ENCODE data around the gene COL4A1.
A peak's percentile ranks its signal among the peaks of the same experiment; 100 is the strongest.

The COL4A1 gene

DNA sequence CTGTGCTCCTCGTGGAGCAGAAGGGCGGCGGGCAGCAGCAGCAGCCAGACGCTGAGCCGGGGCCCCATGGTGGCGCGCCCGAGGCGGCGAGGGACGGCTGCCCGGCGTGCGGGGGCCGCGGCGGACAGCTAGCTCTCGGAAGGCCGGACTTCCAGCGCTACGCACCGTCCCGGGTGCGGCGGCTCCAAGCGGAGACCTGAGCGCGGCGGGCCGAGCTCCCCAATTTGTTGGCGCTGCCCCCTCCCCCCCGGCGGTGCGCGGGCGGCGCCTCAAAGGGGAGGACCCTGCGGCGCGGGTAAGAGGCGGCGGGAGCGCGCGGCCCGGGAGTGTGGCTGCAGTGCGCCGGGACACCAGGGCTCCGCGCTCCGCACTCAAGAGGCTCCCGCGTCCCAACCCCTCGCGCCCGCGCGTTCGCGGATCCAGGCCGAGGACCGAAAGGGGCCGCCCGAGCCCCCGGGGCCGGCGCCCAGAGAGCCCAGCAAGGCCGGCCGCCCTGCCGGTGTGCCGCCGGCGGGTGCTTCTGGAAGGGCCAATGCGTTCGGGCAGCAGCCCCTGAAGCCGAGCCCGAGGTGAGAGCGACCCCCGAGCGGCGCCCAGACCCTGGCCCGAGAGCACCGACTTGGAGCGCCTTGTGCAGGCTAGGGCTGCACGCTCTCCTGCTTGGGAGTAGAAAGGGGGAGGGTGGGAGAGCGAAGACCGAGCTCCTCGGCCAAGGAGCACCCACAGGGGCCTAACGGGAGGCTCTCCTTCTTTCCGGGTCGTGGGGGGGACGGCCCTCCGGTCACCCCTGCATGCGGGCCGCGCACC lies at the start of gene COL4A1, which contains the start of gene COL4A2:
TSS of gene COL4A1 (minus strand) at position 198 of the 807 bp plus-strand sequence. CDS start at position 68, 130 bp downstream.
TSS of gene COL4A2 (plus strand) at position 325 of the 807 bp plus-strand sequence. CDS start 620 bp downstream, outside the sequence.
- no peak for DNase-seq

DNA sequence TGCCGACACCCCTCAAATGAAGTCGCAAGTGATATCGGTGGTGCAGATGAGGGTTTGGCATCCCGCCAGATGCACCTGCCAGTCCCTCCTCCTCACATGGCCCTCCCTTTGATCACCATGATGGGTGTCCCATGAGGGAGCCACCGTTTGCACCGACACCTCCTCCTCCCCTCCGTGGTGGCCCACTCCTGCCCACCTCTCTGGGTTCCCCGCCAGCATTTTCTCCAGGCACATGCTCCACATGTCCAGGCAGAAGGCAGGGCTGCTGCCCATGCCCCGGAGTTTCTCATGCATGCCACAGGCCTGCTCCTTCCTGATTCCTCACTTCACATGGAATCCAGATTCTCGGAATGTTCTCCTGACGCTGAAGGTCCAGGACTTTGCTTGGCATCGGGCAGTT lies 49.4 kb upstream of the COL4A1 start:
- DNase-seq: no peak

DNA sequence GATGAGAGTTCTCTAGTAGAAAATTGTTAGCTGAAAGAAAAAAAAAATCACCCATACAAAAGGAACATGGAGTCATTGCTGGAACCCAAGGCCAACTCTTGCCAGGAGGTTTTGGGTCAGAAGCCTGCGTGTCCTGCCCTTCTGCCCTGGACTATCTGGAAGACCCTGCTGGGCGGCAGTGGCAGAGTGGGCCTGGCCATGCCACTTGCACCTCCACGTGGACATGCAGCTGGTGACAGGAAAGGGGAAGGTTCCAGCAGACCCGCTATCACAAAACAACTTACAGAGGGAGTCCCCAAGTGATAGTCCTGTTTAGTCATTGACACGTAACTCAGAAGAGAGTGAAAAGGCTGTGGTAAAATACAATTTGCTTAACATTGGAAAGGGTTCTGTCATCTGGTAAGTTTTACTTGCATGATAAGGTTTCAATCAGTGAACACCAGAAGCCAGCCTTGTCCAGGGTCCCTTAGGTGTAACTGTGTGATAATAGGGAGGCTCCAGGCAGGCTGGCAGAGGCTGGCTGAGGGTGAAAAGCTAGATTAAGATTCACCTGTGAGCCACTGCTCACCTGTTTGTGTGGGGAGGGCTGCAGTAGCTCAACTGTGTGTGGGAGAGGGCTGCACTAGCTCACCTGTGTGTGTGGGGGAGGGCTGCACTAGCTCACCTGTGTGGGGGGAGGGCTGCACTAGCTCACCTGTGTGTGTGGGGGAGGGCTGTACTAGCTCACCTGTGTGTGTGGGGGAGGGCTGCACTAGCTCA lies 47.9 kb upstream of the COL4A1 start:
- no peak for DNase-seq

DNA sequence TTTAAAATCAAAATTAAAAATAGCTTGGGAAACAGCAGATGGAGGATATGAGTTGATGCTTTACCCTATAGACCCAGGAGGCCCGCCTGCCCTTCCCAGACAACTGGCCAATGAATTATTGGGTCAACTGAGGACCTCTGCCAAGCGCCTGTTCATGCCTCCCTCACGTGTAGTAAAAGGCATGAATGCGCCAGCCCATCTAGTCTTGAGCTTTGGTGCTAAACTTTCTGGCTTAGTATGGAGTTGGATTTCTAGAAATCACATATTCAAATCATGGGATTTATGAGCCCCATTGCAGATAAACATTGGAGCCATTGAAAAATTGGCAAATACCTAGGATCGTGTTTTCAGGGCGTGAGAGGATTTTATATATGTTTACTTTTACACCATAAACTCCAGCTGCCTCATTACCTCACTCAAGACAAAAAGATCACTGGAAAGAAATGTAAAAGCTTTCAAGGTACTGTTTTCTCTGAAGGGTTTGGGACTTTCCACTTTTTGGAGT lies 47.2 kb upstream of the COL4A1 start:
- DNase-seq: no peak

DNA sequence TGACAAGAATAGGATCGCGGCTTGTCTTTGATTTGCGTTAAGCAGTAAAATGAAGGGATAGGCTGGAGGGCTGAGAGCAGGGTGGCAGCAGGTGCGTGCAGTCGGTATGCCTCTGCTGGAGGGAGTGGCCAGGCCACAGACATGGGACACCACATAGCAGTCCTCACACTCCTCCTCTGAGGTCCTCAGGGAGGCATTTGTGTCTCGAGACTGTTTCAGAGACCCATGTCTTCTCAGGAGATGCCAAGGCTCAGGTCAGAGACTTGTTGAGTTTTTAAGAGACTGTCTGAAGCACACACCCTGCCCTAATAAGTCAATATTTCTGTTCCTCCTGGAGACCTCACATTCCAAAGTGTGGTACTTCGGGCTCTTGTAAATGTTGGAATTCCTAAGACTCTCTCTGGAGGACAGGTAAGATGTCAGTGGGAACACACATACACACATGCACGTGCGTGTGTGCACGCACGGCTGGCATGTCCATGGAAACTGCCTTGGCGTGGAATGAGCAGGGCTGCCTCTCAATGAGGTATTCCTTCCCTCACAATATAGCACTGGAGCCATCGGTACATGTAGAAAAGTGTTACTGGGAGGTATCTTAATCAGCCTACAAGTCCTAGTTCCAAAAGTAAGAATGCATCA lies 46.5 kb upstream of the COL4A1 start:
- DNase-seq: no peak

DNA sequence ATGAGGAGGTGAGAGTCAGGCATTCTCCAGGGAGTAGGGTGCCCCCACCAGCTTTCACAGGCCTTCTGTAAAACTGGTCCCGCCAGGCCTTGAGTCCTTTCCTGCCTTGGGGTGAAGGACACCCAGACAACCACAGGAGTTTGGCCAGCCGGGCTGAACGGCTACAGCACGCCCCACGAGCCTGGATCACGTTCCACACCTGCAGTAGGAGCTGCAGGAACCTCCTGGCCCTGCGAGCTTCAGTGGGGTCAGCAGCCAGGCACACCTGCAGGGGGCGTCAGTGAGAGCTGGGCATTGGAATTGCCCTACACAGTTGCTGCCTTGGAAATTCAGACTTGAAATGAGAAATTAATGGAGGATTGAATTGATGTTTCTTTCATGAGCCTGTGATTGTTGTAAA lies 45.8 kb upstream of the COL4A1 start:
- DNase-seq: no peak

DNA sequence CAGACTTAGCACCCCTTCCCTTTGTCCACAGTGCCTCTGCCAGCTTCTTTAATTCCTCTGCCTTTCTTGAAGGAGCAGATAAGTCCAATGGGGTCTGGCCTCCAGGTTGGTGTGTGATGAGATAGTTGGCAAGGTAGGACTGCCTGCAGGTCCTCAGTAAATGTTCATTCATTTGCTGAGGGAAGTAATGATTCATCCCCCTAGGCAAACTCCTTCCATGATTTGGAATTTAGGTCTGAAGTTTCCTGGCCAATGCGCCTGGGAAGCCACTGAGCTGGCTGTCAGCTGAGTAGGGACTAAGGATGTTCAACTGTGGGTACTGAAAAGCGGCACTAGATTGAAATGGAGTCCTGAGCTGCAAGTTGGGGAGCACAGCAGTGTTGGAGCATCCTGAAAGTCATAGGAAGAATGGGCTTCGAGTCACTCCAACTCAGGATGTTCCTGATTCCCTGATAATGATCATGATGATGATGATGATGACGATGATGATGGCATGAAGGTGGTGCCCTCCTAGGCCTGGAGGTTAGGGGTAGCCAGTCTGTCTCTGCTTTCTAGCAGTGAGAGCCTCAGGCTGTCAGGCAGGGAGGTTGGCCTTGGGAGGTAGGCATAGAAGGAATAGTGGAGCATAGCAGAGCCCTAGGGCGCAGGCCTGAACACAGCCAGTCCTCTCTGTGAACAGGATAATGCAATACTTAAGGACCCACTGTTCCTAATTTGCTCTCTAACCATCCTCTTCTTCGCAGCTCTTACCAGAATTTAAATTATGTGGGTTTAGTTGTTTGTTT lies 44.9 kb upstream of the COL4A1 start:
- no peak for DNase-seq

DNA sequence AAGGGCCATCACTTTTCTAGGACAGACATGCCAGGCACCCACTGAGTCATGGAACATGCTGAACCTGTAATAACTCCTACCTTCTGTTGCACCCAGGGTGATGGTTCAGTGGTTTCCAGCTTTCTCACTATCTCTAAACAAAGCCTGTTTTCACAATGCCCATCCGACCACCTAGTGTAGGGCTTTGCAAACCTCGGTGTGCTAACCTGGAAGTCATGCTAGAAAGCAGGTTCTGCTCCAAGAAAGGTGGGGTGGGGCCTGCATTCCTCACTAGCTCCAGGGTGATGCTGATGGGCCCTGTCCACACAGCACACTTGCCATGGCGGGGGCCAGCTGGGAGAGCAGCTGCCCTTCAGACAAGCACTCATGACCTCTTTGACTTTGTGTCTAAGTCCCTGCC lies 43.6 kb upstream of the COL4A1 start:
- no peak for DNase-seq

DNA sequence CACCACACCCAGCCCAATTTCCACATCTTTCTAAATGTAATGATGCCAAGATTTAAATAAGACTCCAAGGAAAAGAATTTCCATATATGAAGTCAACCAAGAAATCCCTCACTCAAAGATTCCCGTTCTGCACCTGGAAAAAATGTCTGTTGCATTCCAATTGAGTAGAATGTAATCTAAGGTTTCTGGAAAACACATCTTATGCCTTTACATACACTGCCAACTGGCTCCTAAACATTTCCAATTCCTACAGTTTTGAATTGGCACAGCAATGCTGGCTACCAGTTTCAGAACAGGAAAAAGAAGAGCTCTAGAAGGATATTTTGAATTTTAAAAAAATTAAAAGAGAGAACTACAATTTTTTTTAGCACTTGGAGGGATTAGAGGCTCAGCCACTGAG lies 43.1 kb upstream of the COL4A1 start:
- DNase-seq: no peak

DNA sequence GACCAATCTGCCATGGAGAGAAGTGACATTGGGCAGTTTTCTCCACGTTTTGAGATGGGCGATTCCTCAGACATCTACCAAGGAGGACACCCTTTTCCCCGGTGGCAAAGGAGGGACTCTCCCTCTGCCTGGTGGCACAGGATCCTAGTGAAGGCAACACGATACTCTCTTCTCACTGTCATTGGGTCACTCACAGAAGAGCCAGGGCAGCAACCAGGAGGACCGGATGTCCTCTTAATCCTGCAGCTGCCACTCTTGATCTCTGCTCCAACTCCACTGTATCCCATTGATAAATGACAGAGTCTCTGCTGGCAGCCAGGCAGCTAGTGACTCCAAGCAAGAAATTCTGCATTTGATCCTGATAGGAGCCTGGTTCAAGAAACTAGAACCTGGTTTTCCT lies 42.3 kb upstream of the COL4A1 start:
- peak; percentile 48 for DNase-seq

DNA sequence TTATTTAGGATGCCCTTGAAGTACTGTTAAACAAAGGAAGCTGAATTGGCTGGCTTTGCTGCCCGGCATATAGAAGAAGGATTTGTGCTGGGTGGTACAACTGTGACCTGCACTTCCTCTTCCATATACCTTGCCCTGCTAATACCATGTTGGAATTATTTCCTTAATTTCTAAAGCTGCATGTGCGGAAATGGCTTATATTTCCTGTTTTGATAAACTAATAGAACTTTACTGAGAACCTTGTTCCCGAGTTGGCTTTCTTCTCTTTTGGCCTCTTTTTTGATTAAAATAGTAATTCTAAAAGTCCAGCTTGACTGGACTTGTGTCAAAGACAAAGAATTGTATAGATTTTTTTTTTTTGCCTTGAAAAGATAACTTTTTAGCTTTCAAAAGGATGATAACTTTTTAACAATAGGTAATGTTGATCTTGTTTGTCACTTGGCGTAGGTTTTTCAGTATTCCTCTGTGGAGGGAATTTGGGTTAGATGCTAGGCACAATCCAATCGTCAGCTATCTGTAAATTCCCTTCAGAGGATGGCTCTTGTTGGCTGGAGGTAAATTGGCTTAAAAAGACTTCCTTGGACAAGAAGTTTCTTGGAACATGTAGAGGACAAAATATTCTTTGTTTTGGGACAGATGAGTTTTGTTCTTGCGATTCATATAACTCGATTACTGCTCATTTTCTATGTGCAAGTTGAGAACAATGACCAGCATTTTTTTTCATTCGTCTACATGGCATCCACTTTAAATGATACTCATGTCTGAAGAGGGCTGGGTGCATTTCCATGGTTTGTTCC lies 41.5 kb upstream of the COL4A1 start:
- no peak for DNase-seq

DNA sequence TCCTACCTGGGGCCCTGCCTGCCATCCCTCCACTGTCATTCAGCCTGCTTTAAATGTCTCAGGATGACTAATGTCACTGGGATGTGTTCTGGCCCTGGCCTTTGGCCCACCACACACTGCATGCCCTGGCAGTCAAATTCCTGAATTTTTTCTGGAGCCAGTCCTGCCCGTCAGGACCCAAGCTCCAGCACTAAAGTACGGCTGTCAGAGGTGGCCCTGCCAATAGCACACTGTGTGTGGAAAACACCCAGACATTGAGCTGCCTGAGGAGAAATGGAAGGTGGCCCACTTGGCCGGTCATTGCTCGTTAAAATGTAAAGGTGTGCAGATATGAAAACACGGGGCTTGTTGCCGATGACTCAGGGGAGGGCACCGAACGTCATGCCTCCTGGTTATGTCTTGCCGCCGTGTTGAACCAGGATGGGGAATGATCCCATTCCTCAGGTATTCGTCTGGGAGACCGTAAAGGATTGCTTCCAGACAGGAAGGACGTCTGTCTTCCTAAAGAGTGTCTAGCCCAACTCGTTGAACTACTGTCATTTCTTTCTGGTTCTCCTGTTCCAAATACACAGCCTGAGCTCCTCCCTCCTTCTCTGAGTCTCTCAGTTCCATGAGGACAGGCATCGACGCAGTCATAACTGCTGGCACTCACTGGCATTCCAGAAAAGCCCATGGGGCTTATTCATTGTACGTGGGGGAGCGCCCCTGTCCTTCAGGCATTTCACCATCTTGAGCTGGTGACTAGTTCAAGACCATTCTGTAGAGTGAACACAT lies 40.8 kb upstream of the COL4A1 start:
- no peak for DNase-seq

DNA sequence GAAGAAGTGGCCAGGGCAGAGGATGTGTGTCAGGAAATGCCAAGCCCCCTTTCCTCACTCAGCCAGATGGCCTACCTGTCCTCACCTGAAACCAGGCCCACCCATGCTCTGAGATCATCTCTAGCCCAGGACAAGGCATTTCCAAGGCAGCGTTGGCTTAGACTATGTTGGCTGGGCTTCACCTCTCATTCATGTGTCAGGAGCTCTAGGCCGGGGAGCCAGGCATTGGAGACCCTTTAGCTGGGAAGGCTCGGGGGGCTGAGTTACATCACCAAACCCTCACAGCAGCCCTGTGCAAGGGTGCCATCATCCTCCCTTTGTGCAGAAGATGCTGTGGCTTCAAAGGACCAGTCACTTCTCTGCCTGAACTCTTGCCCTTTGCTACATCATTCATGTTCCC lies 40.1 kb upstream of the COL4A1 start:
- no peak for DNase-seq

DNA sequence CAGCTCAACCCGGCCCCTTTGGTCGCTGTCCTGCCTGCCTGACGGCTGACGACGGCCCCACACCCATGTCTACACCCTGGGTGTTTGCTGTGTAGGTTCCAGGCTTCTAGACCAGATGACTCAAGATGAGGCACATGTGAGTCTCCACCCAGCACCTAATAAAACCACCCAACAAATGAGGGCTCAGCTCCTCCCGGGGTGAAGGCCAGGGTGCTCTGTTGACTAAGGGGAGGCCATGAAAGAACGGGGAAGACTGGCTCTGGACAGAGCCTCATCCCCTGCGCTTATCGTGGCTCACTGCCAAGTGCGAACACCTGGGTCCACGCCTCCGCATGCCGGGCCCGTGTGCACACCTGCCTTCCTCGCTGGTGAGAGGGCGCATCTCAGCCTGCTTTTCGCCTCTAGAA lies 39.7 kb upstream of the COL4A1 start:
- DNase-seq: peak; percentile 57

DNA sequence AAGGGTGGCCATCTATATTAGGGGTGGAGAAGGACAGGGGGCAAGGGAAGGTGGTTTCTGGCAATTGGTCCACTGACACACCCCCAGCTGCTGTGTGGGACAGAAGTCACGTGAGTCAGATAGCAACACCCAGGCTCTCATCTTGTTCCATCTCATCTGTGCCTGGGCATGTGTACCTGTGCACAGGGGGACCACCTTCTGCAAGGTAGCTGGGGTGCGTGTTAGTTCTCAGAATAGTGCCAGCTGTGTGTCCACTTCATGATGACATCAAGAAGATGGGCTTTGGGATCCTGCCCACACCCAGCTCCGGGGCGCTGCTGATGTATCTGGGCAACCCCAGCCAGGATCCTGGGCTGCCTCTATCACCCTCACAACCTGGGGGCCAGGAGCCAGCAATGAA lies 38.7 kb upstream of the COL4A1 start:
- no peak for DNase-seq

DNA sequence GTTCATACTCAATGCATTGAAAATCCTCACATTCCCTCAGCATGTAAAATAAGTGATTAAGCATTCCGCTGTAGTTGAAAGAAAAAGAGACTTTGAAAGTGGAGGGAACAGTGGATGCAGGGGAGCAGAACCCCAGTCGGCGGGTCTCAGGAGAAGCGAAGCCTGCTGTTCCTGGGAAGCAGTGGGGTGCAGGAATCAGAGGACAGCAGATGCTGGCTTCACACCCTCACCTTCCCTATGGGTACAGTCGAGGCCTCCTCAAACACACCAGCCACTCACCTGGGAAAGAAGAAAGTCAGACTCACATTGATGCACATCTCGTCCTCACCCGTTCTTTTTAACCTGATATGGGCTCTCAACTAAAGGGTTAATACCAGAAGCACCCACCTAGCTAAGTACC lies 38.3 kb upstream of the COL4A1 start:
- DNase-seq: no peak

DNA sequence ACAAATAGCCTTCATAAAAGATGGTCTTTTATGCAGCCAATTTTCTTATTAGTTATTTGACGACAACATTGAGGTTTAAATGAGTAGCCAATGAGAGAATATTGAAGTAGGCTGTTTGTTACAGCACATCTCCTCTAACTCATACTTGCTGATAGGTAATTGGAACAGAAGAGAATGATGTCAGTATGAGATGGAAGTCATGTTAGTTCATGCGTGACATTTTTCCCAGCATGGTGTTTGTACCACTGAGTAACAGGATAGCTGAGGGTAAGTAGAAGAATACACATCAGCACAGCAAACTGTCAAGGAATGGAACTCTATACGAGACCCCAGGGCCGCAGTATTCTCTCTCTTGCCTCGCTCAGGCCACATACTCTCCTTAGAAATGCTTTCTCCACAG lies 37.4 kb upstream of the COL4A1 start:
- DNase-seq: no peak

DNA sequence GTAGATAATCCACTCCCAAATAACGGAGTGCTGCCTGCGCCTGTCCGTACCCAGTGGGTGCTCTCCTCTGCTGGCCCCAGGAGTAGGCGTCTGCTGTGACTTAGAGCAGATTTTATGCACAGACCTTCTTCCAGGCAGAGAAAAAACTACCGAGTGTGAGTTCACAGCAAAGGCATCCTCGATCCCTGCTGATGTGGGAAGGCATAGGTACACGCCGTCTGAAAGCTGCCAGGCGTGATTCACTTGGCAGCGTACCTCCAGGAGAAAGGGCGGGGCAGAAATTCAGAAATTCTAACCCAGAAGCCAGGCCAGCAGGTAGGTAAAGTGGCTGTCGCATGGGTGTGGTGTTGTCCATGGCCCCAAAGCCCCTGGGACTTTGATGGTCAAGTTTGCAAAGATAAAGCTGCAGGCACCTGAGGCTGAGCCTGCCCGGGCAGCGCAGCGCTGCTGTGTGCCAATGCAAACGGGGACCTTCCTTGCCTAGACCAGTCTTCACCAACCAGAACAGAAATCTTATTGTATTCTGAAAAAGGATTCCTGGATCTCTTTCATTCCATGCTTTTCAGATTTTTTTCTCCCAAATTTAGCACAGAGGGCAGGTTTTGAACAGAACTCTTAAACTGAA lies 36.4 kb upstream of the COL4A1 start:
- DNase-seq: no peak

DNA sequence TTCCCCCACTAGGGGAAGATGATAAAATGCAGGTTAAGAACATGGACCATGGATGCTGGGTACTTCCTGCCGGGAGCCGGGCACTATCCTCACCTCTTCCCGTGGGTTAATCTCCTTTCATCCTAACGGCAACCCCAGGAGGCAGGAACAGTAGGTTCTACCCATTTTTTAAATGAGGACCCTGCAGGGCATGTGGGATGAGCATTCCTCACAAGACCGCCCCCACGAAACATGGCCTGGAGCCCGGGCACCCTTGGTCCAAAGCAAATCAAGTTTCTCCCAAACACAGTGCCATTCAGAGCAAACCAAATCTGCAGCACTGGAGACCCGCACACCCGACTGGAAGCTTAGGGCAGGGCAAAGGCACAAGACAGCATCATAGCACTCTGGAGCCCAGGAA lies 35.5 kb upstream of the COL4A1 start:
- no peak for DNase-seq

DNA sequence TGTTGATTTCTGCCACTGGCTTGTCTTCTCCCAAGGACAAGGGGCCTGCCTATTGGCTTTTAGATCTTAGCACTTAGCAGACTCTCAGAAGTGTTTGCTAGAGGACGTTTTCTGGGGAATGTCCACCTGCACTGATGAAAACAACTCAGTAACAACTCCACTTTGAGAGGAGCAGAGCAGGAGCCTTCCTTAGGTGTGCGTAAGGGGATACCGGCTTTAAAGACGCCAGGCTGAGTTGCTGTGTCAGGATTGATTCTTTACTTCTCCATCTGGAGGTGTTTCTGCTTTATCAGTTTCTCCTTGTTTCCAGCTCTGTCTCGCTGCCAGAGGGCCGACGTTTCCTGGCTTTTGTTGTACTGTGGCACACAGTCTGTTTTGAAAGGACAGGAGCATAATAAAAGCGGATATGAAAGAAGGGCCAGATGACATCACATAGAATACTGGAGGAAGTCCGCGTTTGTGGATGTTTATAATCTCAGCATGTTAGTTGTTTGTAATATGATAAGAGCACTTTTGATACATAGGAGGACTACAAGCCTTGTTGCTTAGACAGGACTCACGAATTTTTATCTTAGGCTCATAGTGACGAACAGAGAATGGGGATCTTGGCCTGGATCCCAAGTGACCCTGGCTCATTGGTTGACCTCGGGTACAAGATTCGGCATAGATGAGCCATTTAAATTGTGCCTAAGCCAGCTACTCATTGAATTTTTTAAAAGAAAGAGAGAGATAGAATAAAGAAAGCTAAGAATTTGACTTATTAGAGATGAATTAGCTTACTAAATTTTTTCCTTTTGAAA lies 34.7 kb upstream of the COL4A1 start:
- DNase-seq: peak; percentile 90
